SK-N-SH treated with all-trans-retinoic acid at 6 μM for 48 hours (cell line): ENCODE data around the gene SPOUT1.

Experiments
- ATAC-seq: fragments of 200-7000 bp; cut with Tn5 transposase; 3 replicates; pipeline ENCODE4 v1.9.1; 2020; ENCODE audit warnings: mild to moderate bottlenecking, moderate library complexity
- ARNTL ChIP-seq: fragments of 450-650 bp; formaldehyde crosslinking; IDR thresholded peaks from 2 replicates; pipeline ENCODE4 v1.5.0; 2020; ENCODE audit warnings: low read depth, mild to moderate bottlenecking, moderate library complexity, borderline replicate concordance
- BACH2 ChIP-seq: fragments of 250-450 bp; sonication (Bioruptor Pico); IDR thresholded peaks from 2 replicates; pipeline ENCODE4 v1.9.0; 2021; ENCODE audit warnings: mild to moderate bottlenecking, borderline replicate concordance
- CSDC2 ChIP-seq: fragments of 250-450 bp; sonication (Bioruptor Pico); IDR thresholded peaks from 2 replicates; pipeline ENCODE4 v1.5.0; 2020; ENCODE audit warnings: mild to moderate bottlenecking, moderate library complexity
- ESRRG ChIP-seq: fragments of 250-450 bp; sonication (Bioruptor Pico); IDR thresholded peaks from 2 replicates; pipeline ENCODE4 v1.6.1; 2021; ENCODE audit warnings: mild to moderate bottlenecking
- ISL1 ChIP-seq: fragments of 250-450 bp; sonication (Bioruptor Pico); IDR thresholded peaks from 2 replicates; pipeline ENCODE4 v2.1.2; 2022; ENCODE audit warnings: mild to moderate bottlenecking, moderate library complexity
- OSR1 ChIP-seq: fragments of 250-450 bp; sonication (Bioruptor Pico); IDR thresholded peaks from 2 replicates; pipeline ENCODE4 v1.8.0; 2022; ENCODE audit warnings: moderate library complexity, mild to moderate bottlenecking, inconsistent platforms
- PPARA ChIP-seq: fragments of 250-450 bp; sonication (Bioruptor Pico); IDR thresholded peaks from 2 replicates; pipeline ENCODE4 v1.5.0; 2020; ENCODE audit warnings: mild to moderate bottlenecking, borderline replicate concordance
- RARB ChIP-seq: fragments of 250-450 bp; sonication (Bioruptor Pico); IDR thresholded peaks from 2 replicates; pipeline ENCODE4 v1.8.0; 2021; ENCODE audit warnings: mild to moderate bottlenecking, moderate library complexity
- SNAI2 ChIP-seq: fragments of 250-450 bp; sonication (Bioruptor Pico); IDR thresholded peaks from 2 replicates; pipeline ENCODE4 v1.5.0; 2020; ENCODE audit warnings: mild to moderate bottlenecking, moderate library complexity
- TCF4 ChIP-seq: fragments of 250-450 bp; sonication (Bioruptor Pico); IDR thresholded peaks from 2 replicates; pipeline ENCODE4 v1.8.0; 2021; ENCODE audit warnings: mild to moderate bottlenecking, moderate library complexity, borderline replicate concordance
- TOX ChIP-seq: fragments of 250-450 bp; sonication (Bioruptor Pico); IDR thresholded peaks from 2 replicates; pipeline ENCODE4 v1.8.0; 2021; ENCODE audit warnings: mild to moderate bottlenecking, moderate library complexity, borderline replicate concordance
- ZC3H10 ChIP-seq: fragments of 250-450 bp; sonication (Bioruptor Pico); IDR thresholded peaks from 2 replicates; pipeline ENCODE4 v1.5.1; 2021; ENCODE audit warnings: mild to moderate bottlenecking, moderate library complexity
- ZNF565 ChIP-seq: fragments of 450-650 bp; formaldehyde crosslinking; conservative IDR thresholded peaks from 2 replicates; pipeline ENCODE4 v1.5.0; 2020; ENCODE audit warnings: low read depth, mild to moderate bottlenecking, moderate library complexity
- ZNF70 ChIP-seq: fragments of 450-650 bp; formaldehyde crosslinking; IDR thresholded peaks from 2 replicates; pipeline ENCODE4 v1.5.0; 2020; ENCODE audit warnings: mild to moderate bottlenecking, moderate library complexity
- ZNF8 ChIP-seq: fragments of 450-650 bp; formaldehyde crosslinking; IDR thresholded peaks from 2 replicates; pipeline ENCODE4 v1.5.0; 2020; ENCODE audit warnings: mild to moderate bottlenecking, moderate library complexity
- TF ChIP-seq, protein P1 (sequence below): fragments of 250-450 bp; sonication (Bioruptor Pico); IDR thresholded peaks from 2 replicates; pipeline ENCODE4 v1.5.0; 2020; ENCODE audit warnings: mild to moderate bottlenecking, moderate library complexity
- TF ChIP-seq, protein P2 (sequence below): fragments of 250-450 bp; sonication (Bioruptor Pico); IDR thresholded peaks from 2 replicates; pipeline ENCODE4 v1.8.0; 2020; ENCODE audit warnings: mild to moderate bottlenecking, moderate library complexity, borderline replicate concordance
- TF ChIP-seq, protein P3 (sequence below): fragments of 250-450 bp; sonication (Bioruptor Pico); IDR thresholded peaks from 2 replicates; pipeline ENCODE4 v1.8.0; 2021; ENCODE audit warnings: low read depth, mild to moderate bottlenecking, moderate library complexity, borderline replicate concordance
- TF ChIP-seq, protein P4 (sequence below): fragments of 250-450 bp; sonication (Bioruptor Pico); IDR thresholded peaks from 2 replicates; pipeline ENCODE4 v1.5.1; 2021; ENCODE audit warnings: mild to moderate bottlenecking, moderate library complexity
- TF ChIP-seq, protein P5 (sequence below): fragments of 250-450 bp; sonication (Bioruptor Pico); IDR thresholded peaks from 2 replicates; pipeline ENCODE4 v1.5.1; 2020; ENCODE audit warnings: low read depth, mild to moderate bottlenecking, moderate library complexity

SPOUT1 gene

DNA sequence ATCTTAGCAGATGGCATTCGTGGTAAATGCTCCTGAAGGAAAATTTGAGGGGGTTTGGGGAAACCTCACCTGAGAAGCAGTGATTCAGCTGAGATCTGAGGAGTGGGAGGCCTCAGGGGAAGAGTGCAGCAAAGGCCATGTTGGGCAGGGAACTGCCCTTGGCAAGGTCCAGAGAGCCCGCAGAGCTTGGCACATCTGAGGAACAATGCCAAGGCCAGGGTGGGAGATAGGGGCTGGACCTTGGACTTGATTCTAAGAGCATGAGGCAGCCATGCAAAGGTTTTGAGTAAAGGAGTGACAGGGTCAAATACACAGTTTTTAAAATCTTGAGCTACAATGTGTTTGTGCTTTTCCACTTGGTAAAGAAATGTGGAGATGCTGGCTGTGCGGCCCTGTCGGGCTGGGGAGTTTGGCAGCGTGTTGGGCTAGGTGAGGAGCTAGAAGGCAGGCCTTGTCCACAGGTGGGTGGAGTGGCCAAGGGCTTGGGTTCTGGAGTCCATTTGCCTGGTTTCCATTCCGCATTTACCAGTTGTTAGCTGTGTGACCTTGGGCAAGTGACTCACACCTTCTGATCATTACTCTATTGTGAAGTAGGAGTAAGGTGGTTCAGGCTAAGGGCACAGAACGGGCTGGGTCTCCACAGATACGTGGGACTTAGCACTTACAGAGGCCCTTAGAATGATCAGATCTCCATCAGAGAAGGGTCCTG lies 36.5 kb downstream of the SPOUT1 start:
- no peak for ATAC-seq
- TF ChIP-seq OSR1 (CRISPR knock-in tag), result no peak
- TF ChIP-seq ARNTL (CRISPR knock-in tag), result no peak
- TF ChIP-seq, protein P1, sequence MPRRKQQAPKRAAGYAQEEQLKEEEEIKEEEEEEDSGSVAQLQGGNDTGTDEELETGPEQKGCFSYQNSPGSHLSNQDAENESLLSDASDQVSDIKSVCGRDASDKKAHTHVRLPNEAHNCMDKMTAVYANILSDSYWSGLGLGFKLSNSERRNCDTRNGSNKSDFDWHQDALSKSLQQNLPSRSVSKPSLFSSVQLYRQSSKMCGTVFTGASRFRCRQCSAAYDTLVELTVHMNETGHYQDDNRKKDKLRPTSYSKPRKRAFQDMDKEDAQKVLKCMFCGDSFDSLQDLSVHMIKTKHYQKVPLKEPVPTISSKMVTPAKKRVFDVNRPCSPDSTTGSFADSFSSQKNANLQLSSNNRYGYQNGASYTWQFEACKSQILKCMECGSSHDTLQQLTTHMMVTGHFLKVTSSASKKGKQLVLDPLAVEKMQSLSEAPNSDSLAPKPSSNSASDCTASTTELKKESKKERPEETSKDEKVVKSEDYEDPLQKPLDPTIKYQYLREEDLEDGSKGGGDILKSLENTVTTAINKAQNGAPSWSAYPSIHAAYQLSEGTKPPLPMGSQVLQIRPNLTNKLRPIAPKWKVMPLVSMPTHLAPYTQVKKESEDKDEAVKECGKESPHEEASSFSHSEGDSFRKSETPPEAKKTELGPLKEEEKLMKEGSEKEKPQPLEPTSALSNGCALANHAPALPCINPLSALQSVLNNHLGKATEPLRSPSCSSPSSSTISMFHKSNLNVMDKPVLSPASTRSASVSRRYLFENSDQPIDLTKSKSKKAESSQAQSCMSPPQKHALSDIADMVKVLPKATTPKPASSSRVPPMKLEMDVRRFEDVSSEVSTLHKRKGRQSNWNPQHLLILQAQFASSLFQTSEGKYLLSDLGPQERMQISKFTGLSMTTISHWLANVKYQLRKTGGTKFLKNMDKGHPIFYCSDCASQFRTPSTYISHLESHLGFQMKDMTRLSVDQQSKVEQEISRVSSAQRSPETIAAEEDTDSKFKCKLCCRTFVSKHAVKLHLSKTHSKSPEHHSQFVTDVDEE (CRISPR knock-in tag), result no peak
- TF ChIP-seq, protein P2, sequence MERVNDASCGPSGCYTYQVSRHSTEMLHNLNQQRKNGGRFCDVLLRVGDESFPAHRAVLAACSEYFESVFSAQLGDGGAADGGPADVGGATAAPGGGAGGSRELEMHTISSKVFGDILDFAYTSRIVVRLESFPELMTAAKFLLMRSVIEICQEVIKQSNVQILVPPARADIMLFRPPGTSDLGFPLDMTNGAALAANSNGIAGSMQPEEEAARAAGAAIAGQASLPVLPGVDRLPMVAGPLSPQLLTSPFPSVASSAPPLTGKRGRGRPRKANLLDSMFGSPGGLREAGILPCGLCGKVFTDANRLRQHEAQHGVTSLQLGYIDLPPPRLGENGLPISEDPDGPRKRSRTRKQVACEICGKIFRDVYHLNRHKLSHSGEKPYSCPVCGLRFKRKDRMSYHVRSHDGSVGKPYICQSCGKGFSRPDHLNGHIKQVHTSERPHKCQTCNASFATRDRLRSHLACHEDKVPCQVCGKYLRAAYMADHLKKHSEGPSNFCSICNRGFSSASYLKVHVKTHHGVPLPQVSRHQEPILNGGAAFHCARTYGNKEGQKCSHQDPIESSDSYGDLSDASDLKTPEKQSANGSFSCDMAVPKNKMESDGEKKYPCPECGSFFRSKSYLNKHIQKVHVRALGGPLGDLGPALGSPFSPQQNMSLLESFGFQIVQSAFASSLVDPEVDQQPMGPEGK (CRISPR knock-in tag), result no peak
- no peak for TF ChIP-seq ISL1 (CRISPR knock-in tag)
- TF ChIP-seq PPARA (CRISPR knock-in tag), result no peak
- TF ChIP-seq TOX (CRISPR knock-in tag), result no peak
- TF ChIP-seq, protein P3, sequence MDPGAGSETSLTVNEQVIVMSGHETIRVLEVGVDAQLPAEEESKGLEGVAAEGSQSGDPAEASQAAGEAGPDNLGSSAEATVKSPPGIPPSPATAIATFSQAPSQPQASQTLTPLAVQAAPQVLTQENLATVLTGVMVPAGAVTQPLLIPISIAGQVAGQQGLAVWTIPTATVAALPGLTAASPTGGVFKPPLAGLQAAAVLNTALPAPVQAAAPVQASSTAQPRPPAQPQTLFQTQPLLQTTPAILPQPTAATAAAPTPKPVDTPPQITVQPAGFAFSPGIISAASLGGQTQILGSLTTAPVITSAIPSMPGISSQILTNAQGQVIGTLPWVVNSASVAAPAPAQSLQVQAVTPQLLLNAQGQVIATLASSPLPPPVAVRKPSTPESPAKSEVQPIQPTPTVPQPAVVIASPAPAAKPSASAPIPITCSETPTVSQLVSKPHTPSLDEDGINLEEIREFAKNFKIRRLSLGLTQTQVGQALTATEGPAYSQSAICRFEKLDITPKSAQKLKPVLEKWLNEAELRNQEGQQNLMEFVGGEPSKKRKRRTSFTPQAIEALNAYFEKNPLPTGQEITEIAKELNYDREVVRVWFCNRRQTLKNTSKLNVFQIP (CRISPR knock-in tag), result no peak
- TF ChIP-seq ZNF565 (CRISPR knock-in tag), result no peak
- no peak for TF ChIP-seq TCF4 (CRISPR knock-in tag)
- no peak for TF ChIP-seq ZNF8 (CRISPR knock-in tag)
- TF ChIP-seq SNAI2 (CRISPR knock-in tag), result no peak
- TF ChIP-seq, all 23 proteins: peak for 0

DNA sequence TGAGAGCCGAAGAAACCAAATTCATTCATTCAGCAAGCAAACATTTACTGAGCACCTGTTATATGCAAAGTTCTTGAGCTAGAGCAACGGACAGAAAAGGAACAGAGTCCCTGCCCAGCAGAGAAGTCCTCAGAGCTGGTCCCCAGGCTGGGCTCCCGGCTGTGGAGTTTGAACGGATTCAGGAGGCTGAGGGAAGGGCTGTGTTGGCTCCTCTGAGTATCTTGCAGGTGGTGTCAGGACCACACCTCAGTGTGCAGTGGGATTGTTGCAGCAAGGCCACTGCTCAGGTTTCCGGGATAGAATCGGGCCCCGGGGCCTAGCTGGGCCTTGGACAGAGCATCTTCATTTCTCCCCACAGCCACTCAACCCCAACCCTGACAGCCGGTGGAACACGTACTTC lies 37.5 kb downstream of the SPOUT1 start:
- no peak for ATAC-seq
- TF ChIP-seq PPARA (CRISPR knock-in tag) (no peak), ESRRG (no peak), ARNTL (CRISPR knock-in tag) (no peak), CSDC2 (CRISPR knock-in tag) (no peak), ZNF70 (CRISPR knock-in tag) (no peak)

DNA sequence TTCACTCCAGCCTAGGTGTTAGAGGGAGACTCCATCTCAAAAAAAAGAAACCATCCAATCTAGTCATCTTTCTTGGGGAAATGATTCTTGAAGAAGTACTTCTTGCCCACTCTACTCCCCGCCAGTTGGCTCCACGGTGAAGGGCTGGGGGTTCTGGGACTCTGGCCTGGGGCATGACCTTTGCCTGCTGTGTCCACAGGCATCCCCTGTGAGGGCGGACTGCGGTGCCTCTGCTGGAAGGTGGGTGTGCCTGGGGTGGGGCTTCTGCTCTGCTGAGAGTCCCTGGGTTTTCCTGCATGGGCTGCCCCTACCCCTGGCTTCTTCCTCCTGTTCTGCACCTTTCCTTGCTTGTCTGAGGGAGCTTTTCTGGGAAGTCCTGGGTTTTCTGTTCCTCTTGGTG lies 39.1 kb downstream of the SPOUT1 start:
- no peak for ATAC-seq

More for the DNA sequence above, 39.1 kb downstream of the SPOUT1 start:
- TF ChIP-seq ZC3H10 (CRISPR knock-in tag) (no peak), OSR1 (CRISPR knock-in tag) (no peak), CSDC2 (CRISPR knock-in tag) (no peak), ESRRG (no peak), ZNF8 (CRISPR knock-in tag) (no peak), RARB (no peak), BACH2 (no peak), ARNTL (CRISPR knock-in tag) (no peak), ISL1 (CRISPR knock-in tag) (no peak), TOX (CRISPR knock-in tag) (no peak), ZNF565 (CRISPR knock-in tag) (no peak), PPARA (CRISPR knock-in tag) (no peak), ZNF70 (CRISPR knock-in tag) (no peak)
- TF ChIP-seq, protein P4, sequence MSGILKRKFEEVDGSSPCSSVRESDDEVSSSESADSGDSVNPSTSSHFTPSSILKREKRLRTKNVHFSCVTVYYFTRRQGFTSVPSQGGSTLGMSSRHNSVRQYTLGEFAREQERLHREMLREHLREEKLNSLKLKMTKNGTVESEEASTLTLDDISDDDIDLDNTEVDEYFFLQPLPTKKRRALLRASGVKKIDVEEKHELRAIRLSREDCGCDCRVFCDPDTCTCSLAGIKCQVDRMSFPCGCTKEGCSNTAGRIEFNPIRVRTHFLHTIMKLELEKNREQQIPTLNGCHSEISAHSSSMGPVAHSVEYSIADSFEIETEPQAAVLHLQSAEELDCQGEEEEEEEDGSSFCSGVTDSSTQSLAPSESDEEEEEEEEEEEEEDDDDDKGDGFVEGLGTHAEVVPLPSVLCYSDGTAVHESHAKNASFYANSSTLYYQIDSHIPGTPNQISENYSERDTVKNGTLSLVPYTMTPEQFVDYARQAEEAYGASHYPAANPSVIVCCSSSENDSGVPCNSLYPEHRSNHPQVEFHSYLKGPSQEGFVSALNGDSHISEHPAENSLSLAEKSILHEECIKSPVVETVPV (CRISPR knock-in tag), result no peak
- TF ChIP-seq, protein P3 (CRISPR knock-in tag), result no peak
- TF ChIP-seq, protein P5, sequence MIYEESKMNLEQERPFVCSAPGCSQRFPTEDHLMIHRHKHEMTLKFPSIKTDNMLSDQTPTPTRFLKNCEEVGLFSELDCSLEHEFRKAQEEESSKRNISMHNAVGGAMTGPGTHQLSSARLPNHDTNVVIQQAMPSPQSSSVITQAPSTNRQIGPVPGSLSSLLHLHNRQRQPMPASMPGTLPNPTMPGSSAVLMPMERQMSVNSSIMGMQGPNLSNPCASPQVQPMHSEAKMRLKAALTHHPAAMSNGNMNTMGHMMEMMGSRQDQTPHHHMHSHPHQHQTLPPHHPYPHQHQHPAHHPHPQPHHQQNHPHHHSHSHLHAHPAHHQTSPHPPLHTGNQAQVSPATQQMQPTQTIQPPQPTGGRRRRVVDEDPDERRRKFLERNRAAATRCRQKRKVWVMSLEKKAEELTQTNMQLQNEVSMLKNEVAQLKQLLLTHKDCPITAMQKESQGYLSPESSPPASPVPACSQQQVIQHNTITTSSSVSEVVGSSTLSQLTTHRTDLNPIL, result no peak
